DOHH2 (cell line): Measurements from ENCODE around the gene WNT3A.

ENCODE experiments used
- H3F3A ChIP-seq: fragments of 200-600 bp; sonication (generic), shearing (Covaris generic); 2 replicates; pipeline ENCODE4 v1.6.0; 2016; ENCODE audit warnings: antibody characterized with exemption, mild to moderate bottlenecking; ENCODE audit not compliant: control insufficient read depth, insufficient read depth
- H3K27ac ChIP-seq: fragments of 200-600 bp; sonication (generic); 2 replicates; pipeline ENCODE4 v1.5.1; 2014; ENCODE audit warnings: low read depth, mild to moderate bottlenecking, low read length, moderate library complexity
- H3K27me3 ChIP-seq: fragments of 200-600 bp; sonication (generic); 2 replicates; pipeline ENCODE4 v1.6.1; 2014; ENCODE audit warnings: mild to moderate bottlenecking, low read length, mixed read lengths; ENCODE audit not compliant: control insufficient read depth
- H3K36me3 ChIP-seq: fragments of 200-600 bp; sonication (generic); 2 replicates; pipeline ENCODE4 v1.6.1; 2014; ENCODE audit warnings: mild to moderate bottlenecking, low read length, moderate library complexity, mixed read lengths; ENCODE audit not compliant: control insufficient read depth
- H3K4me1 ChIP-seq: fragments of 200-600 bp; sonication (generic); 2 replicates; pipeline ENCODE4 v1.6.1; 2014; ENCODE audit warnings: mild to moderate bottlenecking, low read length, mixed read lengths; ENCODE audit not compliant: control insufficient read depth
- H3K4me2 ChIP-seq: fragments of 200-600 bp; sonication (generic); 2 replicates; pipeline ENCODE4 v1.6.0; 2014; ENCODE audit warnings: mild to moderate bottlenecking, low read length, moderate library complexity
- H3K4me3 ChIP-seq: fragments of 200-600 bp; sonication (generic); 2 replicates; pipeline ENCODE4 v1.5.1; 2014; ENCODE audit warnings: mild to moderate bottlenecking, low read length, mixed read lengths
- H3K79me2 ChIP-seq: fragments of 200-600 bp; sonication (generic); 2 replicates; pipeline ENCODE4 v1.6.1; 2014; ENCODE audit warnings: mild to moderate bottlenecking, low read length, mixed read lengths; ENCODE audit not compliant: control insufficient read depth
- H3K9me2 ChIP-seq: fragments of 200-600 bp; sonication (generic); replicated peaks from 2 replicates; pipeline ENCODE4 v1.6.1; 2014; ENCODE audit warnings: mild to moderate bottlenecking, low read length, mixed read lengths; ENCODE audit not compliant: control insufficient read depth
- H3K9me3 ChIP-seq: fragments of 200-600 bp; sonication (generic); 2 replicates; pipeline ENCODE4 v1.6.1; 2014; ENCODE audit warnings: antibody characterized with exemption, low read length, mixed read lengths; ENCODE audit not compliant: control insufficient read depth, insufficient read depth
- H4K20me1 ChIP-seq: fragments of 200-600 bp; sonication (generic); 2 replicates; pipeline ENCODE4 v1.6.0; 2014; ENCODE audit warnings: low read depth, mild to moderate bottlenecking, antibody characterized with exemption, low read length, moderate library complexity; ENCODE audit not compliant: control insufficient read depth, insufficient read depth
- EZH2phosphoT487 ChIP-seq: fragments of 200-600 bp; sonication (generic); IDR thresholded peaks from 2 replicates; pipeline ENCODE4 v1.6.1; 2017; ENCODE audit warnings: borderline replicate concordance, mild to moderate bottlenecking, antibody characterized with exemption, low read length, moderate library complexity, mixed read lengths
- TF ChIP-seq, protein P1 (sequence below): fragments of 200-600 bp; sonication (generic); IDR thresholded peaks from one replicate; pipeline ENCODE4 v1.5.1; 2014; ENCODE audit warnings: antibody characterized with exemption, mild to moderate bottlenecking, low read depth, low read length; ENCODE audit not compliant: poor library complexity, severe bottlenecking

Gene WNT3A

GRCh38 chr1:228044961-228045360, 38.2 kb downstream of the WNT3A start:
- Histone ChIP-seq H3K4me1 (no peaks in the 10 kb centered on the region), H3K4me3 (no peak overlapping the region), H3K9me2 (no peaks in the 10 kb centered on the region), H3K27me3 (peaks cover 8% of the 10 kb centered on the region), H3F3A (no peaks in the 10 kb centered on the region), H3K9me3 (no peaks in the 10 kb centered on the region), H3K36me3 (no peaks in the 10 kb centered on the region), H4K20me1 (no peaks in the 10 kb centered on the region), H3K4me2 (no peak overlapping the region), H3K79me2 (no peaks in the 10 kb centered on the region), H3K27ac (no peak overlapping the region)
- no peak for TF ChIP-seq EZH2phosphoT487
- TF ChIP-seq, protein P1, sequence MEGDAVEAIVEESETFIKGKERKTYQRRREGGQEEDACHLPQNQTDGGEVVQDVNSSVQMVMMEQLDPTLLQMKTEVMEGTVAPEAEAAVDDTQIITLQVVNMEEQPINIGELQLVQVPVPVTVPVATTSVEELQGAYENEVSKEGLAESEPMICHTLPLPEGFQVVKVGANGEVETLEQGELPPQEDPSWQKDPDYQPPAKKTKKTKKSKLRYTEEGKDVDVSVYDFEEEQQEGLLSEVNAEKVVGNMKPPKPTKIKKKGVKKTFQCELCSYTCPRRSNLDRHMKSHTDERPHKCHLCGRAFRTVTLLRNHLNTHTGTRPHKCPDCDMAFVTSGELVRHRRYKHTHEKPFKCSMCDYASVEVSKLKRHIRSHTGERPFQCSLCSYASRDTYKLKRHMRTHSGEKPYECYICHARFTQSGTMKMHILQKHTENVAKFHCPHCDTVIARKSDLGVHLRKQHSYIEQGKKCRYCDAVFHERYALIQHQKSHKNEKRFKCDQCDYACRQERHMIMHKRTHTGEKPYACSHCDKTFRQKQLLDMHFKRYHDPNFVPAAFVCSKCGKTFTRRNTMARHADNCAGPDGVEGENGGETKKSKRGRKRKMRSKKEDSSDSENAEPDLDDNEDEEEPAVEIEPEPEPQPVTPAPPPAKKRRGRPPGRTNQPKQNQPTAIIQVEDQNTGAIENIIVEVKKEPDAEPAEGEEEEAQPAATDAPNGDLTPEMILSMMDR: no peak

- Histone ChIP-seq H4K20me1 (no peaks in the 10 kb centered on the region), H3K36me3 (no peaks in the 10 kb centered on the region), H3K4me3 (no peak overlapping the region), H3K27me3 (peaks cover 8% of the 10 kb centered on the region), H3K9me2 (no peaks in the 10 kb centered on the region), H3F3A (no peaks in the 10 kb centered on the region), H3K9me3 (no peaks in the 10 kb centered on the region), H3K4me1 (no peaks in the 10 kb centered on the region), H3K27ac (no peak overlapping the region), H3K4me2 (no peak overlapping the region), H3K79me2 (no peaks in the 10 kb centered on the region)
- TF ChIP-seq, protein P1: no peak
- TF ChIP-seq EZH2phosphoT487: no peak
Observed at GRCh38 chr1:228045405-228045804, 38.6 kb downstream of the WNT3A start.

DNA sequence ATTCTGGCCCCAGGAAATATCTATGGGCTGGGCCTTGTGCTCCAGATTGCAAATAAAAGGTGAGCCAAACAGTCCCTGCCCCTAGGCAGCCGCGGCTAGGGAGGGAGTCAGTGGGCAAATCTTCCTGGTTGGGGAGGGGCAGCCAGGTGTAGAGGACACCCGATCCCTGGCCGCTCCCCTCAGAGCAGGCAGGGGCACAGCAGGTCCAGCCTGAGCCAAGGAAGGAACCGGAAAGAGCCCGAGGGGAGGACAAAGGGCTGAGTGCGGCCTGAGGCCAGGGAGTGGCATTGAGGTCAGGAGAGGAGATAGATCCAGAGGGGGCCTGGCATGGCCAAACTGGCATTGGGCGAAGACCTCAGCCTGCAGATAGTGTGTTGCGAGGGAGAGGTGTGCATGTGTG, 39.1 kb downstream of the WNT3A start:
- Histone ChIP-seq H3K27ac (no peak overlapping the region), H3K27me3 (peaks cover 8% of the 10 kb centered on the region), H3K4me3 (no peak overlapping the region), H3K9me2 (no peaks in the 10 kb centered on the region), H3K9me3 (no peaks in the 10 kb centered on the region), H3K4me1 (no peaks in the 10 kb centered on the region), H3F3A (no peaks in the 10 kb centered on the region), H3K79me2 (no peaks in the 10 kb centered on the region), H4K20me1 (no peaks in the 10 kb centered on the region), H3K36me3 (no peaks in the 10 kb centered on the region), H3K4me2 (no peak overlapping the region)
- no peak for TF ChIP-seq EZH2phosphoT487
- TF ChIP-seq, protein P1: no peak
